B cell (primary cell): ENCODE data around the gene ELOVL6. TPM values are rescaled to one million over a fixed set of nuclear protein-coding genes. Genes with fewer than 3 reads are reported as not detected.

Experiments used
- ATAC-seq: fragments of 200-7000 bp; cut with Tn5 transposase; one replicate; pipeline ENCODE4 v1.10.0; 2021; ENCODE audit warnings: low read depth, mild to moderate bottlenecking, moderate number of reproducible peaks, moderate library complexity
- CTCF ChIA-PET: fragments of 350-600 bp; sonication (Branson Sonifier 250); formaldehyde crosslinking; loops from one replicate; lab custom pipeline; 2021; ENCODE audit warnings: antibody characterized with exemption, inconsistent platforms; lab: Charles Lee
- POLR2A ChIA-PET: fragments of 350-600 bp; sonication (Branson Sonifier 250); formaldehyde crosslinking; loops from one replicate; lab custom pipeline; 2021; ENCODE audit warnings: antibody characterized with exemption; lab: Charles Lee
- DNase-seq: peaks from one replicate; pipeline ENCODE4 v3.0.0; 2013
- H2AFZ ChIP-seq: 2 replicates; pipeline ENCODE4 v1.6.1; 2012; ENCODE audit warnings: mild to moderate bottlenecking, low read depth, low read length; ENCODE audit not compliant: insufficient read depth, poor library complexity, severe bottlenecking
- H3K27ac ChIP-seq, 2 donors: 1 replicate in 1 of 2; 2 replicates in 1 of 2; pipeline ENCODE4 v1.5.1; 2012 to 2013; ENCODE audit warnings: low read length in 2 of 2, mild to moderate bottlenecking in 2 of 2, moderate library complexity in 1 of 2
- H3K27me3 ChIP-seq, 4 experiments: fragments of 200-600 bp in 1 of 4; sonication (generic) in 1 of 4; replicated peaks in 1 of 4; 1 replicate in 2 of 4; 2 replicates in 2 of 4; pipeline versions ENCODE4 v1.6.1 to v1.7.0; 2013 to 2016; ENCODE audit warnings: low read length in 3 of 4, mild to moderate bottlenecking in 2 of 4, mixed read lengths in 1 of 4, moderate library complexity in 1 of 4; ENCODE audit not compliant: insufficient read depth in 4 of 4, control insufficient read depth in 3 of 4; ENCODE audit errors: control extremely low read depth in 1 of 4
- H3K36me3 ChIP-seq, 2 experiments: replicated peaks in 1 of 2; 1 replicate in 1 of 2; 2 replicates in 1 of 2; pipeline versions ENCODE4 v1.6.1 to v1.7.1; 2013; ENCODE audit warnings: low read length in 1 of 2; ENCODE audit not compliant: insufficient read depth in 2 of 2, control insufficient read depth in 1 of 2; ENCODE audit errors: control extremely low read depth in 1 of 2, extremely low read depth in 1 of 2
- H3K4me1 ChIP-seq, 2 donors: fragments of 200-600 bp in 1 of 2; sonication (generic) in 1 of 2; 1 replicate in 1 of 2; 2 replicates in 1 of 2; pipeline versions ENCODE4 v1.5.1 to v1.6.1; 2013 to 2017; ENCODE audit warnings: low read length in 2 of 2; ENCODE audit not compliant: control insufficient read depth in 2 of 2, insufficient read depth in 2 of 2
- H3K4me2 ChIP-seq: replicated peaks from 2 replicates; pipeline ENCODE3; 2012; ENCODE audit warnings: mild to moderate bottlenecking, low read depth, low read length; ENCODE audit not compliant: poor library complexity, severe bottlenecking
- H3K4me3 ChIP-seq, 5 experiments: fragments of 200-600 bp in 1 of 5; sonication (generic) in 1 of 5; 1 replicate in 3 of 5; 2 replicates in 2 of 5; pipeline versions ENCODE4 v1.5.1 to v1.7.0; 2011 to 2016; ENCODE audit warnings: low read length in 4 of 5, mild to moderate bottlenecking in 4 of 5, low read depth in 2 of 5, control low read depth in 1 of 5, moderate library complexity in 1 of 5; ENCODE audit not compliant: insufficient read depth in 1 of 5; ENCODE audit errors: control extremely low read depth in 1 of 5, extremely low read depth in 1 of 5
- H3K79me2 ChIP-seq: fragments of 200-600 bp; sonication (generic); one replicate; pipeline ENCODE4 v1.6.0; 2016; ENCODE audit warnings: low read length; ENCODE audit not compliant: control insufficient read depth, insufficient read depth
- H3K9ac ChIP-seq: fragments of 200-600 bp; sonication (generic); 2 replicates; pipeline ENCODE4 v1.6.1; 2017; ENCODE audit warnings: mild to moderate bottlenecking, low read length, moderate library complexity
- H3K9me3 ChIP-seq, 3 donors: one replicate each; pipeline versions ENCODE4 v1.6.1 to v1.7.1; 2013; ENCODE audit warnings: low read length in 2 of 3; ENCODE audit not compliant: control insufficient read depth in 2 of 3, insufficient read depth in 1 of 3; ENCODE audit errors: control extremely low read depth in 1 of 3
- H4K20me1 ChIP-seq: 2 replicates; pipeline ENCODE4 v1.6.0; 2012; ENCODE audit warnings: mild to moderate bottlenecking, low read length; ENCODE audit not compliant: insufficient read depth, control insufficient read depth, poor library complexity, severe bottlenecking
- H3K27ac Mint-ChIP-seq: one replicate; pipeline ENCODE4 v1.8.0; 2021; ENCODE audit warnings: mixed read lengths
- H3K27me3 Mint-ChIP-seq: one replicate; pipeline ENCODE4 v1.8.0; 2021; ENCODE audit warnings: mixed read lengths
- H3K4me1 Mint-ChIP-seq: one replicate; pipeline ENCODE4 v1.8.0; 2021; ENCODE audit warnings: mixed read lengths
- H3K4me3 Mint-ChIP-seq: one replicate; pipeline ENCODE4 v1.8.0; 2021; ENCODE audit warnings: mixed read lengths
- H3K9me3 Mint-ChIP-seq: one replicate; pipeline ENCODE4 v1.8.0; 2022; ENCODE audit warnings: mixed read lengths; ENCODE audit not compliant: insufficient read depth
- EZH2 ChIP-seq: IDR thresholded peaks from 2 replicates; pipeline ENCODE4 v1.6.1; 2012; ENCODE audit warnings: borderline replicate concordance, low read depth, mild to moderate bottlenecking, moderate library complexity, low read length; ENCODE audit not compliant: insufficient read depth, poor library complexity, severe bottlenecking
- WGBS: methylation state at CpG from one replicate; pipeline ENCODE4 v1.1.5; 2013; ENCODE audit warnings: missing lambda C conversion rate; ENCODE audit not compliant: insufficient coverage; 5-methylcytosine and 5-hydroxymethylcytosine counted together
- intact Hi-C: fragments of 100-400 bp; cut with micrococcal nuclease; formaldehyde crosslinking; loops from one replicate; pipeline ENCODE4 v1.10.0; 2022
- polyA plus RNA-seq: library from polyadenylated mRNA; depleted of rRNA; stranded (reverse); fragments of >200 nt; gene quantifications from 2 replicates; pipeline ENCODE4 v1.2.3, GENCODE V29; 2012
- total RNA-seq, 2 donors: library from RNA; stranded (reverse); fragments of 120-200 nt in 1 of 2; gene quantifications; 1 replicate in 1 of 2; 2 replicates in 1 of 2; pipeline versions ENCODE4 v1.2.3 to v1.2.4, GENCODE V29; 2013 to 2022
- TF ChIP-seq, protein P1 (sequence below): fragments of 200-600 bp; IDR thresholded peaks from one replicate; pipeline ENCODE4 v1.8.0; 2022; ENCODE audit warnings: antibody characterized with exemption, mild to moderate bottlenecking

The ELOVL6 gene
- total and polyA plus RNA-seq, 2 donors (not counting 1 experiment from before 2014, with no cell fraction given): 0.10 to 0.22 TPM

DNA sequence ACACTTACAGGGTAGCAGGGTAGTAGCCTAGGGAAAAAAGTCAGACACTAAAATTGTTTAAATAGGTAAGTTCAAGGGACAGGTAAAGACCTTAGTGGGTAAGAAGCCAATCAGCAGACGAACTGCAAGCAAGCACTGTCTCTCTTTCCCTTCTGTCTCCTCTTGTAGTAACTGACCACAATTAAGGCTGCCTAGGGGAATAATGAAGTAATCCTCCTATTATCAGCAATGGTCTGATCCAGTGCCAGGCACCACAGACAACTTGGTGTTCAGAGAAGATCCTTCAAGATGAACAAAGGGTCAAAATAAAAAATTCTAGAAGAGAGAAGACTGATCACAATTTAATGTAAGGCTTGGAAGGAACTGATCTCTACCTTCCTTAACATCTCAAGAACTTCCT lies 62.9 kb downstream of the ELOVL6 start:
- POLR2A ChIA-PET: no interaction called here
- no peaks in the 10 kb centered on the region for H4K20me1 ChIP-seq
- no peak overlapping the region for H3K4me3 ChIP-seq
- H3K4me1 Mint-ChIP-seq: no peaks in the 10 kb centered on the region
- TF ChIP-seq EZH2: no peak
- TF ChIP-seq, protein P1, sequence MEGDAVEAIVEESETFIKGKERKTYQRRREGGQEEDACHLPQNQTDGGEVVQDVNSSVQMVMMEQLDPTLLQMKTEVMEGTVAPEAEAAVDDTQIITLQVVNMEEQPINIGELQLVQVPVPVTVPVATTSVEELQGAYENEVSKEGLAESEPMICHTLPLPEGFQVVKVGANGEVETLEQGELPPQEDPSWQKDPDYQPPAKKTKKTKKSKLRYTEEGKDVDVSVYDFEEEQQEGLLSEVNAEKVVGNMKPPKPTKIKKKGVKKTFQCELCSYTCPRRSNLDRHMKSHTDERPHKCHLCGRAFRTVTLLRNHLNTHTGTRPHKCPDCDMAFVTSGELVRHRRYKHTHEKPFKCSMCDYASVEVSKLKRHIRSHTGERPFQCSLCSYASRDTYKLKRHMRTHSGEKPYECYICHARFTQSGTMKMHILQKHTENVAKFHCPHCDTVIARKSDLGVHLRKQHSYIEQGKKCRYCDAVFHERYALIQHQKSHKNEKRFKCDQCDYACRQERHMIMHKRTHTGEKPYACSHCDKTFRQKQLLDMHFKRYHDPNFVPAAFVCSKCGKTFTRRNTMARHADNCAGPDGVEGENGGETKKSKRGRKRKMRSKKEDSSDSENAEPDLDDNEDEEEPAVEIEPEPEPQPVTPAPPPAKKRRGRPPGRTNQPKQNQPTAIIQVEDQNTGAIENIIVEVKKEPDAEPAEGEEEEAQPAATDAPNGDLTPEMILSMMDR: no peak
- no peaks in the 10 kb centered on the region for H3K36me3 ChIP-seq
- H3K27me3 Mint-ChIP-seq: peaks cover 4% of the 10 kb centered on the region
- H3K9me3 Mint-ChIP-seq: no peaks in the 10 kb centered on the region
- CTCF ChIA-PET: no interaction called here
- no peak overlapping the region for H3K4me3 Mint-ChIP-seq
- no peak overlapping the region for H3K4me2 ChIP-seq
- H3K27ac Mint-ChIP-seq: no peak overlapping the region
- H3K27me3 ChIP-seq: no peaks in the 10 kb centered on the region
- ATAC-seq (no peak), DNase-seq (no peak)
- H3K27ac ChIP-seq: no peak overlapping the region
- H2AFZ ChIP-seq: no peak overlapping the region
- intact Hi-C loops: no loop called here
- H3K9ac ChIP-seq: no peak overlapping the region
- H3K79me2 ChIP-seq: no peaks in the 10 kb centered on the region
- WGBS: 100% methylated on average over 1 of the region's 1 CpG
- no peaks in the 10 kb centered on the region for H3K4me1 ChIP-seq
- H3K9me3 ChIP-seq: no peaks in the 10 kb centered on the region

DNA sequence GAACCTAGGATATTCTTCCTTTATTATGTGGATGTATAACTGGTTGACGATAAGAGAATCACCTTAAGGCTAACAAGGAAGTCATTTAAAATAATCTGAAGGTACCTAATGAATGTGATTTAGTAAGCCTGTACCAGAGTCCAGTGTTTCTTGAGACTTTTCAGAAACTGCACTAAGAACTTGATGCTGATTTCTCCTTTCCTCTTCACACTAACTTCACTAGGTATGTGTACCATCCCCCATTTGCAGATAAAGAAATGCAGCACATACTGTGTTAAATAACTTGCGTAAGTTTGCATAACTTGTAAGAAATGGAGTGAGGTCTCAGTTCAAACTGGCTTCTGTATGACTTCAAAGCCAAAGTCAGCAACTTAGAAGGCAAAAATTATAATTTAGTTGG lies 63.3 kb downstream of the ELOVL6 start:
- Histone ChIP-seq H3K27me3 (no peaks in the 10 kb centered on the region), H3K4me3 (no peak overlapping the region), H3K4me1 (no peaks in the 10 kb centered on the region), H3K4me2 (no peak overlapping the region), H3K79me2 (no peaks in the 10 kb centered on the region), H3K9ac (no peak overlapping the region), H2AFZ (no peak overlapping the region), H4K20me1 (no peaks in the 10 kb centered on the region), H3K9me3 (no peaks in the 10 kb centered on the region), H3K36me3 (no peaks in the 10 kb centered on the region), H3K27ac (no peak overlapping the region)
- ATAC-seq (no peak), DNase-seq (no peak)
- Mint-ChIP-seq H3K4me1 (no peaks in the 10 kb centered on the region), H3K27ac (no peak overlapping the region), H3K4me3 (no peak overlapping the region), H3K9me3 (no peaks in the 10 kb centered on the region), H3K27me3 (peaks cover 4% of the 10 kb centered on the region)
- 100% methylated on average over 1 of the region's 2 CpGs for WGBS
- CTCF ChIA-PET: no interaction called here
- no peak for TF ChIP-seq EZH2
- TF ChIP-seq, protein P1: no peak
- POLR2A ChIA-PET: no interaction called here
- intact Hi-C loops: no loop called here
